GM12891 (cell line): ENCODE results near the gene LGR6.

Experiments
- DNase-seq: peaks from one replicate; pipeline ENCODE4 v3.0.0; 2011; ENCODE audit warnings: low spot score; ENCODE audit not compliant: insufficient read length
- FAIRE-seq: peaks from 2 replicates; lab custom pipeline; 2011; peaks lifted over from hg19 to GRCh38; lab: Jason Lieb, UNC
- PAX5 ChIP-seq: IDR thresholded peaks from 2 replicates; pipeline ENCODE4 v1.6.1; 2011; ENCODE audit warnings: low read length, moderate library complexity, mild to moderate bottlenecking; ENCODE audit not compliant: insufficient read depth, severe bottlenecking
- POLR2A ChIP-seq: IDR thresholded peaks from 2 replicates; pipeline ENCODE4 v1.6.1; 2011; ENCODE audit warnings: low read depth, low read length, control low read depth
- POLR2AphosphoS5 ChIP-seq: IDR thresholded peaks from 2 replicates; pipeline ENCODE4 v1.6.1; 2011; ENCODE audit warnings: low read depth, low read length, control low read depth
- POU2F2 ChIP-seq: IDR thresholded peaks from 2 replicates; pipeline ENCODE4 v1.6.1; 2011; ENCODE audit warnings: low read depth, mild to moderate bottlenecking, control low read depth, low read length, moderate library complexity
- SPI1 ChIP-seq: IDR thresholded peaks from 2 replicates; pipeline ENCODE4 v1.6.1; 2011; ENCODE audit warnings: low read depth, low read length, control low read depth
- TAF1 ChIP-seq: IDR thresholded peaks from 2 replicates; pipeline ENCODE4 v1.6.1; 2011; ENCODE audit warnings: low read depth, low read length, control low read depth

Gene LGR6

GRCh38 chr1:202210385-202210784, 16.8 kb downstream of the LGR6 start:
- DNase-seq (no peak), FAIRE-seq (no peak)
- TF ChIP-seq TAF1 (no peak), POLR2AphosphoS5 (no peak), POU2F2 (no peak), SPI1 (no peak), POLR2A (no peak), PAX5 (no peak)

GRCh38 chr1:202210969-202211368, 17.4 kb downstream of the LGR6 start:
- FAIRE-seq = no peak
- no peak for TF ChIP-seq SPI1
- TF ChIP-seq PAX5 = no peak
- TF ChIP-seq POLR2AphosphoS5 = no peak
- no peak for TF ChIP-seq POU2F2
- no peak for TF ChIP-seq POLR2A
- no peak for TF ChIP-seq TAF1
- no peak for DNase-seq

GRCh38 chr1:202212787-202213186, 19.2 kb downstream of the LGR6 start:
- TF ChIP-seq POLR2A (no peak), POU2F2 (no peak), TAF1 (no peak), PAX5 (no peak), SPI1 (no peak), POLR2AphosphoS5 (no peak)
- FAIRE-seq (no peak), DNase-seq (no peak)

- DNase-seq (no peak), FAIRE-seq (no peak)
- no peak for TF ChIP-seq SPI1
- no peak for TF ChIP-seq POLR2AphosphoS5
Observed at GRCh38 chr1:202213361-202214088, 19.9 kb downstream of the LGR6 start.

GRCh38 chr1:202214089-202214843, 20.7 kb downstream of the LGR6 start:
- TF ChIP-seq TAF1 = no peak
- no peak for TF ChIP-seq POU2F2
- TF ChIP-seq POLR2AphosphoS5 = no peak
- no peak for TF ChIP-seq POLR2A
- TF ChIP-seq SPI1 = no peak
- TF ChIP-seq PAX5 = no peak
- FAIRE-seq (no peak), DNase-seq (no peak)

DNA sequence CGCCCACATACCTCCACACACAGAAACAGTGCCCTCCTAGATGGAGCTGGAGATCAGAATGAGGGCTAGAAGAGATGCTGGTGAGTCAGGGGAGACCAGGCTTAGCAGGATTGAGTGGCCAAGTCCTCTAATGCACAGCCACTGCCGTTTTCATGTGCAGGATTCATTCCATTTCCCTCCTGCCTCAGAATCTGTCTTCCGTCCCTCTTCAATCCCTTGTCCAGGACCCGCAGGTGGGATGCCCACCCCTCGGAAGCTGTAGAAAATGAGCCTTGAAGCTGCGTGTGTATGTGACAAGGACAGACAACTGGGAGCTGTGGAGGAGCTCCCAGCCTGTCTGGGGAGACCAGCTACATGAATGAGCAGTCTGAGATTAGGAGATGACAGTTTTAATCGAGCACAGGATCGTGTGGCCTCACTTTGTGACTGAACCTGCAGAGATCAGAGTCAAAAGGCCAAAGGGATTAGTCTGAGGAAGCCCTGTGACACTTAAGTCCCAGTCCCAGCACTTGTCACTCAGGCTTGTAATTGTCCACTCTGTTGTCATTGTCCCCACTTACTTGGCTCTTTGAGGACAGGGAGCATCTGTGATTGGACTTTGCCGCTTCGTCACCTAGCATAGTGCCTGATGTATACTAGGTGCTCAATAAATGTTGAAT, 22.0 kb downstream of the LGR6 start:
- TF ChIP-seq POLR2AphosphoS5 (no peak), TAF1 (no peak), POU2F2 (no peak), POLR2A (no peak), SPI1 (no peak), PAX5 (no peak)
- DNase-seq (no peak), FAIRE-seq (no peak)

DNA sequence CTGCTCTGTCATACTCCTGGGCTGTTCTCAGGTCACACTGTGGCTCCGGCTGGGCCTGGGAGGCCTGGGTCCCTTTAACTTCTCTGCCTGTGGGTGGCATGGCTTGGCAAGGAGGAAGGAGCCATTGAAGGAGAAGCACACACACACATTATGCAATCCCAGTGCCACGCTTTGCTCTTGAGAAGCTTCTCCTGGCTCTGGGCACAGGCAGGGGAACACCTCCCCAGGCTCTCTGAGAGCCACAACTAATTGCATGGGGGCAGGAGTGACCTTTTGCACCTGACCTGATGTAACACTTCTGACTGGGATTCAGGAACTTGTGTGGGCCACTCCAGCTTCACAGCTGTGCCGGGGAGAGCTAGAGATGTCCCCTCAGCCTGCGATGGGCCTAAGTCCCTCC, 23.1 kb downstream of the LGR6 start:
- no peak for FAIRE-seq
- TF ChIP-seq POLR2AphosphoS5 = no peak
- no peak for TF ChIP-seq TAF1
- TF ChIP-seq POU2F2 = no peak
- no peak for TF ChIP-seq PAX5
- TF ChIP-seq SPI1 = no peak
- TF ChIP-seq POLR2A = no peak
- DNase-seq = no peak

DNA sequence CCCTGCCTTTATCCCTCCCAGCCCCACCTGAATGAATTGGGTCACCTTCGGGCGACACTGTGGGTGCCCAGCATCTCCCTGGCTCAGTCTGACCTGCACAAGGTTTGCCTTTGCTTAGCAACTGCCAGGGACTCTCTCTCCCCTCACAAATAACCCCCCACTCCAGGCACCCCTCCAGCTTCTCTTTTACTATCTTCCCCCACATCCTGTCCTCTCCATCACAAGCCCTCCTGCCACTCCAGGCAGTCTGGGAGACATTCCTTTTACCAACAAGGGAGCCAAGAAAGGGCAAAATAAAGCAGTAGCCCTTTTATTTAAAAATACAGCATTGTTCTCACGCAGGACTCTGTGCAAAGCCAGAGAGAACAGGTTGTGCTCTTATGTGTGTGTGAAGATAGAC, 23.9 kb downstream of the LGR6 start:
- FAIRE-seq (no peak), DNase-seq (no peak)

GRCh38 chr1:202217951-202218350, 24.4 kb downstream of the LGR6 start:
- FAIRE-seq (no peak), DNase-seq (no peak)

More for the DNA sequence above, 23.9 kb downstream of the LGR6 start:
- no peak for TF ChIP-seq POU2F2
- no peak for TF ChIP-seq POLR2A
- no peak for TF ChIP-seq SPI1
- no peak for TF ChIP-seq TAF1
- TF ChIP-seq PAX5 = no peak
- TF ChIP-seq POLR2AphosphoS5 = no peak

More at GRCh38 chr1:202217951-202218350, 24.4 kb downstream of the LGR6 start:
- TF ChIP-seq POU2F2 (no peak), SPI1 (no peak), POLR2AphosphoS5 (no peak), POLR2A (no peak)
